Pancreas (tissue), 10 donors: Measurements from ENCODE around the gene HECTD2. TPM values are rescaled to one million over a fixed set of nuclear protein-coding genes. Genes with fewer than 3 reads are reported as not detected.

Experiments used
- ATAC-seq, 4 donors: fragments of 200-7000 bp; cut with Tn5 transposase; one replicate each; pipeline versions ENCODE4 v1.8.0 to v1.9.1; 2020; ENCODE audit warnings: mild to moderate bottlenecking in 4 of 4, moderate library complexity in 4 of 4
- DNase-seq, 6 donors: peaks; one replicate each; pipeline ENCODE4 v3.0.0-alpha.2; 2020
- FAIRE-seq: peaks from 2 replicates; lab custom pipeline; 2012; peaks lifted over from hg19 to GRCh38; lab: Jason Lieb, UNC
- H3K27ac ChIP-seq, 4 donors: fragments of 200-600 bp; sonication (generic); 1 replicate in 3 of 4; 2 replicates in 1 of 4; pipeline versions ENCODE4 v1.5.0 to v1.8.0; 2020
- H3K27me3 ChIP-seq, 4 donors: fragments of 200-600 bp; one replicate each; pipeline ENCODE4 v1.8.0; 2021
- H3K36me3 ChIP-seq, 3 donors: fragments of 200-600 bp; sonication (generic) in 1 of 3; one replicate each; pipeline versions ENCODE4 v1.5.0 to v1.8.0; 2020 to 2021
- H3K4me1 ChIP-seq, 3 donors: fragments of 200-600 bp; one replicate each; pipeline ENCODE4 v1.8.0; 2021
- H3K4me3 ChIP-seq, 4 donors: fragments of 200-600 bp; sonication (generic) in 2 of 4; one replicate each; pipeline versions ENCODE4 v1.5.0 to v1.8.0; 2020 to 2021
- H3K9me3 ChIP-seq, 4 donors: fragments of 200-600 bp; one replicate each; pipeline ENCODE4 v1.8.0; 2021
- WGBS, 2 donors: extraction: QIAGEN DNeasy Blood & Tissue Kit; methylation state at CpG; one replicate each; pipeline ENCODE4 v1.1.7; 2013; 5-methylcytosine and 5-hydroxymethylcytosine counted together
- intact Hi-C, 3 donors: fragments of 100-400 bp; cut with DNase I; formaldehyde crosslinking; loops; one replicate each; pipeline versions ENCODE4 v1.11.1 to v1.14.2; 2022
- polyA plus RNA-seq, 2 donors: library from polyadenylated mRNA; stranded (reverse); fragments of 200-250 nt; gene quantifications; one replicate each; pipeline ENCODE4 v1.2.3, GENCODE V29; 2013
- total RNA-seq, 6 donors: library from RNA; stranded (reverse); fragmentation: NEBNext Ultra II Directional in 4 of 6; extraction: Animal tissue kit (Norgen Biotek cat#: 25700) in 4 of 6; gene quantifications; one replicate each; pipeline versions ENCODE4 v1.2.1 to v1.2.4, GENCODE V29; 2021 to 2023
- TF ChIP-seq, protein P1 (sequence below), 4 donors: fragments of 200-600 bp; sonication (generic) in 3 of 4; IDR thresholded peaks; one replicate each; pipeline versions ENCODE4 v1.5.0 to v1.8.0; 2021; ENCODE audit warnings: antibody characterized with exemption in 4 of 4
- donor health status: healthy with polysubstance abuse.
- donor health status: DM: no; HTN: no; CAD: no; lungs with moderate emphysema.
- donor health status: DM: no; HTN: no; CAD: no.
- donor health status: control.
- donor health status: control.
- donor health status: Bipolar disorder and iron deficiency.
- donor health status: DM: yes; HTN: yes; CAD: no.
- donor health status: DM: no; HTN: no; CAD: no.
- donor health status: DM: no; HTN: no; CAD: no.
- donor health status: DM: yes; HTN: yes; CAD: no.

The HECTD2 gene
- total and polyA plus RNA-seq, 8 donors, result 2.9 to 7.8 (median 4.8) TPM

DNA sequence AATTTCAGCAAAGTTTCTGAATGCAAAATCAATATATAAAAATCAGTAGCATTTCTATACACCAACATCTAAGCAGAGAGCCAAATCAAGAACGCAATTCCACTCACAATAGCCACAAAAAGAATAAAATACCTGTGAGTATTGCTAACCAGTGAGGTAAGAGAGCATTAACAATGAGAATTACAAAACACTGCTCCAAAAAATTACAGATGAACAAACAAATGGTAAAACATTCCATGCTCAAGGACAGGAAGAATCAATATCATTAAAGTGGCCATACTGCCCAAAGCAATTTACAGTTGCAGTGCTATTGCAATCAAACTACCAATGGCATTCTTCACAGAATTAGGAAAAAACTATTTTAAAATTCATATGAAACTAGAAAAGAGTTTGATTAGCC, 61.5 kb downstream of the HECTD2 start:
- Histone ChIP-seq H3K27me3 (no peaks in the 10 kb centered on the region), H3K4me1 (no peaks in the 10 kb centered on the region), H3K4me3 (no peak overlapping the region), H3K9me3 (no peaks in the 10 kb centered on the region), H3K36me3 (no peaks in the 10 kb centered on the region), H3K27ac (no peak overlapping the region)
- FAIRE-seq (no peak), ATAC-seq (no peak), DNase-seq (no peak)
- TF ChIP-seq, protein P1, sequence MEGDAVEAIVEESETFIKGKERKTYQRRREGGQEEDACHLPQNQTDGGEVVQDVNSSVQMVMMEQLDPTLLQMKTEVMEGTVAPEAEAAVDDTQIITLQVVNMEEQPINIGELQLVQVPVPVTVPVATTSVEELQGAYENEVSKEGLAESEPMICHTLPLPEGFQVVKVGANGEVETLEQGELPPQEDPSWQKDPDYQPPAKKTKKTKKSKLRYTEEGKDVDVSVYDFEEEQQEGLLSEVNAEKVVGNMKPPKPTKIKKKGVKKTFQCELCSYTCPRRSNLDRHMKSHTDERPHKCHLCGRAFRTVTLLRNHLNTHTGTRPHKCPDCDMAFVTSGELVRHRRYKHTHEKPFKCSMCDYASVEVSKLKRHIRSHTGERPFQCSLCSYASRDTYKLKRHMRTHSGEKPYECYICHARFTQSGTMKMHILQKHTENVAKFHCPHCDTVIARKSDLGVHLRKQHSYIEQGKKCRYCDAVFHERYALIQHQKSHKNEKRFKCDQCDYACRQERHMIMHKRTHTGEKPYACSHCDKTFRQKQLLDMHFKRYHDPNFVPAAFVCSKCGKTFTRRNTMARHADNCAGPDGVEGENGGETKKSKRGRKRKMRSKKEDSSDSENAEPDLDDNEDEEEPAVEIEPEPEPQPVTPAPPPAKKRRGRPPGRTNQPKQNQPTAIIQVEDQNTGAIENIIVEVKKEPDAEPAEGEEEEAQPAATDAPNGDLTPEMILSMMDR (IDR thresholded peaks at IDR 0.05), result no peak
- WGBS, 2 donors, result 67 to 73% methylated on average over 1 of the region's 1 CpG
- intact Hi-C loops, result no loop called here

DNA sequence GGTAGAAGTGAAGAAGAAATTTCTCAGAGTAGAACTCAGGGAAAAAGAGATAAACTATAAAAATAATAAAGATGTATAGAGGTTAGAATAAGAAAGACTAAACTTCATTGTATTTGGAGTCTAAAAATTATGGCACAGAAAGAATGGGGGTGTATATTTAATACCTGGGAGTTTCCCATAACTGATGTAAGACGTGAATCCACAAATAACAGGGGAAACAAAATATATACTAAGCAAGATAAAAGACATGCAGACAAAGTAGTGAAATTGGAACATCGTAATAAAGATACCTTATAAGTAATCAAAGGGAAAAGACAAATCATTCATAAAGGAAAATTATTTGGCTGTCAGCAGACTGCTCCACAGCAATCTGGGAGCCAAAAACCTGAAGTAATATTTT, 62.8 kb downstream of the HECTD2 start:
- TF ChIP-seq, protein P1 (IDR thresholded peaks at IDR 0.05), result no peak
- no peaks in the 10 kb centered on the region for H3K9me3 ChIP-seq
- DNase-seq, result no peak
- H3K36me3 ChIP-seq, result no peaks in the 10 kb centered on the region
- no peaks in the 10 kb centered on the region for H3K4me1 ChIP-seq
- no peak for ATAC-seq
- H3K27me3 ChIP-seq, result no peaks in the 10 kb centered on the region
- H3K27ac ChIP-seq, result no peak overlapping the region
- FAIRE-seq, result no peak
- intact Hi-C loops, result no loop called here
- WGBS, 2 donors, result 95 to 96% methylated on average over 2 of the region's 2 CpGs
- H3K4me3 ChIP-seq, result no peak overlapping the region

DNA sequence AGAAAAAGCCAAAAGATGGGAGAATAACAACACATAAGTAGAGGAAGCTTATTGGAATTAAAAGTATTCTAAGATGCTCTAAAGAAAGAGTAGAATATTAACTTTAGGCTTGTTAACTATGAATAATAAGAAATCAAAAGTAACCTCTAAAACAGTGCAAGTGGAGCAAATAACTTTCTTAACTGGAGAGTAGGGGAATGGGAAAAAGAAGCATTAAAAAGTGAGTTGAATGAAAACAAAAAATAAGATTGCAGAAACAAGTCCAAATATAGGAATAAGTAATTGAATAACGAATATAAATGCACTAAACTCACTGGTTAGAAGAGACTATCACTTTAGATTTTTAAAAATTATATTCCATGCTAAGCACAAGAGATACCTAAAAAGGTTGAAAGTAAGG, 63.9 kb downstream of the HECTD2 start:
- ATAC-seq (no peak), FAIRE-seq (no peak), DNase-seq (no peak)
- H3K4me1 ChIP-seq, result no peaks in the 10 kb centered on the region
- H3K36me3 ChIP-seq, result no peaks in the 10 kb centered on the region
- no peaks in the 10 kb centered on the region for H3K27me3 ChIP-seq
- 84 to 87% methylated on average over 1 of the region's 1 CpG for WGBS, 2 donors
- intact Hi-C loops, result no loop called here
- H3K27ac ChIP-seq, result no peak overlapping the region
- H3K4me3 ChIP-seq, result no peak overlapping the region
- TF ChIP-seq, protein P1 (IDR thresholded peaks at IDR 0.05), result no peak
- H3K9me3 ChIP-seq, result no peaks in the 10 kb centered on the region

- Histone ChIP-seq H3K9me3 (no peaks in the 10 kb centered on the region), H3K4me1 (no peaks in the 10 kb centered on the region), H3K4me3 (no peak overlapping the region), H3K27ac (no peak overlapping the region), H3K27me3 (no peaks in the 10 kb centered on the region), H3K36me3 (no peaks in the 10 kb centered on the region)
- FAIRE-seq (no peak), ATAC-seq (no peak), DNase-seq (no peak)
- WGBS, 2 donors, result 95 to 99% methylated on average over 2 of the region's 2 CpGs
- TF ChIP-seq, protein P1 (IDR thresholded peaks at IDR 0.05), result no peak
- intact Hi-C loops, result no loop called here
These were observed 67.1 kb downstream of the HECTD2 start for GRCh38 chr10:91477236-91477635.

DNA sequence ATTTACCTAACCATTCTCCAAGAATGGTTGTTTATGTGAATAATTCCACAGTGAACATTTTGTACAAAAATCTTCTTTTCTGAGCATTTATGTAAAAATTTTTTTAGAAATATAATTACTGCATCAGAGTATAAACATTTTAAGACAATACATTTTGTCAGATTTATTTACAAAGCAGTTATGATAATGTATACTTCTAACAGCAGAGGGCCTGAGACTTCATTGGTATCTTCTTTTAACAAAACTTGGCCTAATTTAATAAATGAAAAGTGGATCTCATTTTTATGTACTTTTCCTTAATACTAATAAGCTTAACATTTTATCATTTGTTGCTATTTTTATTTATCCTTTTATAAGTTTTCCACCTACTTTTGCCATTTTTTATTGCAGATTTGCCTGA, 69.4 kb downstream of the HECTD2 start:
- no peak overlapping the region for H3K27ac ChIP-seq
- no peak for FAIRE-seq
- DNase-seq, result no peak
- H3K27me3 ChIP-seq, result no peaks in the 10 kb centered on the region
- ATAC-seq, result no peak
- H3K4me1 ChIP-seq, result no peaks in the 10 kb centered on the region
- TF ChIP-seq, protein P1 (IDR thresholded peaks at IDR 0.05), result no peak
- peaks cover 0 to 5% (median 0%) of the 10 kb centered on the region in 3 donors for H3K36me3 ChIP-seq
- H3K4me3 ChIP-seq, result no peak overlapping the region
- intact Hi-C loops, result no loop called here
- no peaks in the 10 kb centered on the region for H3K9me3 ChIP-seq
